Upper lobe of left lung (tissue), 4 donors: ENCODE results near the gene GAK.

Experiments
- CTCF ChIP-seq, 6 experiments: fragments of 450-650 bp in 4 of 6; fragments of 200-600 bp in 2 of 6; sonication (generic) in 2 of 6; IDR thresholded peaks; one replicate each; pipeline ENCODE4 v1.5.1; 2016 to 2019; ENCODE audit warnings: antibody characterized with exemption in 6 of 6
- EP300 ChIP-seq, 4 donors: sonication (generic); formaldehyde crosslinking; IDR thresholded peaks; one replicate each; pipeline ENCODE4 v1.5.1; 2017; ENCODE audit warnings: antibody characterized with exemption in 4 of 4, control low read depth in 2 of 4
- POLR2A ChIP-seq, 4 donors: fragments of 450-650 bp; IDR thresholded peaks; one replicate each; pipeline ENCODE4 v1.5.1; 2016 to 2017; ENCODE audit warnings: antibody characterized with exemption in 4 of 4, mild to moderate bottlenecking in 2 of 4
- POLR2AphosphoS5 ChIP-seq, 2 donors: sonication (generic); formaldehyde crosslinking; IDR thresholded peaks; one replicate each; pipeline ENCODE4 v1.5.1; 2017; ENCODE audit warnings: antibody characterized with exemption in 2 of 2

DNA sequence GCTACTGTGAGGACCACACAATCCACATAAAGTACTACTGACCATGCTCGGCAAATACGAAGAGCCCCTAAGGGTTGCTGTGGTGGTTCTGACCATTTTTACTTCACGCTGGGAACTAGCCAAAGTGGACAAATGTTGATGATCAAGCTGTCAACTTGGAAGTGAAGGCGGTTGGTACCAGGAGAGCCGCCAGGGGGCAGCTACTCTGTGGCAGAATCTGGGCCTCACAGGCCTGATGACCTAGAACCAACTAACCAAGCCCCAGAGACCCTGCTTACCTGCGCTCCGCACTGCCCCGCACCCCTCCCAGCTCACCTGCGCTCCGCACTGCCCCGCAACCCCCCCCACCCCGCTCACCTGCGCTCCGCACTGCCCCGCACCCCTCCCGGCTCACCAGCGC, 5.6 kb downstream of the GAK start:
- no peak for TF ChIP-seq EP300 (IDR thresholded peaks at IDR 0.05)
- TF ChIP-seq CTCF (IDR thresholded peaks at IDR 0.05): peak in 1 of 6 experiments; percentile 28
- TF ChIP-seq POLR2A (IDR thresholded peaks at IDR 0.05): no peak
- no peak for TF ChIP-seq POLR2AphosphoS5 (IDR thresholded peaks at IDR 0.05)
